ENCODE results near the gene TUBGCP6. TPM values are rescaled to one million over a fixed set of nuclear protein-coding genes. Genes with fewer than 3 reads are reported as not detected.

The TUBGCP6 gene
- total and polyA plus RNA-seq, 2 experiments from 2014 or later = 26.2 to 31.5 TPM

DNA sequence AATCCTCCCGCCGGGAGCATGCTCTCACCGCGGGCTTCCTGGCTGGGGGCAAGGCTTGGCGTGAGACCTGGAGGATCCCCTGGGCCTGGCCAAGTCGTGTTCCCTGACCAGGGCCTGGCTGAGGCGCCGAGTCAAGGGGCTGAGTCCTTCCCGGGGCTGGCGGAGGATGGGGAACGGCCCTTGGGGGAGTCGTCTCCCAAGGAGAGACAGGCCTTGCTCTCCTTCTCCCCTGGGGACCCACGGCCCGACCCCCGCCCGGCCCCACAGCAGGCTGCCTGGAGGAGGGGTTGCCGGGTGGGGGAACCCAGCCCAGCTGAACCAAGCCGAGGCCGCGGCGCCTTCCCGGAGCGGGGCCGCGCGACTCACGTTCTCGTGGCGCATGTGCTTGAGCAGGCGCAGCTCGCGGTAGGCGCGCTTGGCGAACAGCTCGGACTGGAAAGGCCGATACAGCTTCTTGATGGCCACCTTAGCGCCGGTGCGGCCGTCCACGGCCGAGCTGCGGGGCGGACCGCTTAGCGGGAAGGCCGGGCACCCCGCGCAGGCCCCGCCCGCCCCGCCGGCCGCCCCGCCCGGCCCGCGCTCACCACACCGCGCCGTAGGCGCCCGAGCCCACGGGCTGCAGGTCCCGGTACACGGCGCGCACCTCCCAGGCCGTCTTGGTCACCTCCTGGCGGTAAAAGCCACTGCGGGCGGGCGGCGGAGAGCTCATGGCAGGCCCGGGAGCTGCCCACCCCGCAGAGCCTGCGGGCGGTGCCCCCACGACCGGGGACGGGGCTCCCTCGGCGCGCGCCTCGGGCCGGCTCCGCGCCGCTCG, 16.2 kb upstream of the TUBGCP6 start:
- peak overlapping the region; percentile 26 for H3K4me3 ChIP-seq
- no peaks in the 10 kb centered on the region for H3K79me2 ChIP-seq
- peak overlapping the region; percentile 19 for H2AFZ ChIP-seq
- peak; percentile 74 for DNase-seq (ENCODE audit: low spot score)
- peak overlapping the region; percentile 93 for H3K4me2 ChIP-seq
- H3K4me1 ChIP-seq (ENCODE audit: insufficient read depth) = no peaks in the 10 kb centered on the region
- no peaks in the 10 kb centered on the region for H4K20me1 ChIP-seq (ENCODE audit: insufficient read depth, poor library complexity, severe bottlenecking)
- no peaks in the 10 kb centered on the region for H3K9me2 ChIP-seq (replicated peaks; ENCODE audit: insufficient read depth)
- no peaks in the 10 kb centered on the region for H3K9me3 ChIP-seq (ENCODE audit: low read depth)
- H3K27me3 ChIP-seq = peaks cover 6% of the 10 kb centered on the region
- TF ChIP-seq, protein P1, sequence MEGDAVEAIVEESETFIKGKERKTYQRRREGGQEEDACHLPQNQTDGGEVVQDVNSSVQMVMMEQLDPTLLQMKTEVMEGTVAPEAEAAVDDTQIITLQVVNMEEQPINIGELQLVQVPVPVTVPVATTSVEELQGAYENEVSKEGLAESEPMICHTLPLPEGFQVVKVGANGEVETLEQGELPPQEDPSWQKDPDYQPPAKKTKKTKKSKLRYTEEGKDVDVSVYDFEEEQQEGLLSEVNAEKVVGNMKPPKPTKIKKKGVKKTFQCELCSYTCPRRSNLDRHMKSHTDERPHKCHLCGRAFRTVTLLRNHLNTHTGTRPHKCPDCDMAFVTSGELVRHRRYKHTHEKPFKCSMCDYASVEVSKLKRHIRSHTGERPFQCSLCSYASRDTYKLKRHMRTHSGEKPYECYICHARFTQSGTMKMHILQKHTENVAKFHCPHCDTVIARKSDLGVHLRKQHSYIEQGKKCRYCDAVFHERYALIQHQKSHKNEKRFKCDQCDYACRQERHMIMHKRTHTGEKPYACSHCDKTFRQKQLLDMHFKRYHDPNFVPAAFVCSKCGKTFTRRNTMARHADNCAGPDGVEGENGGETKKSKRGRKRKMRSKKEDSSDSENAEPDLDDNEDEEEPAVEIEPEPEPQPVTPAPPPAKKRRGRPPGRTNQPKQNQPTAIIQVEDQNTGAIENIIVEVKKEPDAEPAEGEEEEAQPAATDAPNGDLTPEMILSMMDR (IDR thresholded peaks at IDR 0.05; ENCODE audit: poor library complexity) = no peak
- TF ChIP-seq EZH2phosphoT487 (IDR thresholded peaks at IDR 0.05; ENCODE audit: low read depth, severe bottlenecking, unreplicated experiment) (no peak), EZH2 (IDR thresholded peaks at IDR 0.05; ENCODE audit: borderline replicate concordance) (no peak)
- WGBS (ENCODE audit: low lambda C conversion rate, missing lambda C conversion rate) = under 1% methylated on average over 50 of the region's 92 CpGs
- no peaks in the 10 kb centered on the region for H3K36me3 ChIP-seq (replicated peaks; ENCODE audit: insufficient read depth, low read depth)
- peak overlapping the region; percentile 53 for H3K27ac ChIP-seq

DNA sequence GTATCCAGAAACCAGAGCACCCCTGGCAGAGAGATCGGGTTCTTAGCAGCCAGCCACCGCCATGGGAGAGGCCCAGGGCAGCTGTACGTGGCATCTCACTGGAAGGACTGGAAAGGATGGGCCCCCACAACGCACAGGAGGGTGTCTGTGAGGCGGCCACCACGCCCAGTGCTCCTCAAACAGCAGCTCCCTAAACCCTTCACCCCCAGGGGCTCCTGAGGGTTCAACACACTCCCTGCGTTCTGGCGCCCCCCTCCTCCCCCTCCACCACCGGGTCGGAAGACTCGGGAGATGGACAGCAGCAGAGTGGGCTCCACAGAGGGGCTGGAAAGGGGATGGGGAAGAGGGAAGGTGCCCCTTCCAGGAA, 15.6 kb upstream of the TUBGCP6 start:
- Histone ChIP-seq H3K79me2 (no peaks in the 10 kb centered on the region), H3K9me2 (replicated peaks; ENCODE audit: insufficient read depth) (no peaks in the 10 kb centered on the region), H3K4me3 (peak overlapping the region; percentile 26), H3K27me3 (peaks cover 6% of the 10 kb centered on the region), H3K36me3 (replicated peaks; ENCODE audit: insufficient read depth, low read depth) (no peaks in the 10 kb centered on the region), H3K4me1 (ENCODE audit: insufficient read depth) (no peaks in the 10 kb centered on the region), H3K27ac (no peak overlapping the region), H4K20me1 (ENCODE audit: insufficient read depth, poor library complexity, severe bottlenecking) (no peaks in the 10 kb centered on the region), H2AFZ (peak overlapping the region; percentile 19), H3K9me3 (ENCODE audit: low read depth) (no peaks in the 10 kb centered on the region), H3K4me2 (peak overlapping the region; percentile 93)
- DNase-seq (ENCODE audit: low spot score) = no peak
- WGBS (ENCODE audit: low lambda C conversion rate, missing lambda C conversion rate) = 31% methylated on average over 8 of the region's 11 CpGs
- TF ChIP-seq EZH2phosphoT487 (IDR thresholded peaks at IDR 0.05; ENCODE audit: low read depth, severe bottlenecking, unreplicated experiment) = no peak
- TF ChIP-seq, protein P1 (IDR thresholded peaks at IDR 0.05; ENCODE audit: poor library complexity) = no peak
- TF ChIP-seq EZH2 (IDR thresholded peaks at IDR 0.05; ENCODE audit: borderline replicate concordance) = no peak

DNA sequence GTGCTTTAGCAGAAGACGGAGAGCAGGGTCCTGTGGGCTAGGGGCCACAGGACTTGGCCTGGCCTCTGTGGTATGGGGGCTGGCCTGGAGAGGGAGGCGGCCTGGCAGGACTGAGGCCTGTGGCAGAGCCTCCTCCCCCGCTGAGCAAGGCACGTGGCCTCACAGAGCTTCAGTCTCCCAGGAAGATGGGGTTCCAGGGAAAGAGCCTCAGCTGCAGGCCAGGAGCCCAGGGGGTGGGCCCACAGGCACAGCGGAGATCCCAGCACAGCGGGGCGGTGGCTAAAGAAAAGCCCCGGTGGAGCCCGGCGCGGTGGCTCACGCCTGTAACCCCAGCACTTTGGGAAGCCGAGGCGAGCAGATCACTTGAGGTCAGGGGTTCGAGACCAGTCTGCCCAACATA, 14.5 kb upstream of the TUBGCP6 start:
- WGBS (ENCODE audit: low lambda C conversion rate, missing lambda C conversion rate) = 95% methylated on average over 14 of the region's 15 CpGs
- H3K9me3 ChIP-seq (ENCODE audit: low read depth) = no peaks in the 10 kb centered on the region
- H3K36me3 ChIP-seq (replicated peaks; ENCODE audit: insufficient read depth, low read depth) = no peaks in the 10 kb centered on the region
- DNase-seq (ENCODE audit: low spot score) = no peak
- H3K4me1 ChIP-seq (ENCODE audit: insufficient read depth) = no peaks in the 10 kb centered on the region
- no peak overlapping the region for H2AFZ ChIP-seq
- no peaks in the 10 kb centered on the region for H3K9me2 ChIP-seq (replicated peaks; ENCODE audit: insufficient read depth)
- H4K20me1 ChIP-seq (ENCODE audit: insufficient read depth, poor library complexity, severe bottlenecking) = no peaks in the 10 kb centered on the region
- H3K79me2 ChIP-seq = no peaks in the 10 kb centered on the region
- TF ChIP-seq EZH2phosphoT487 (IDR thresholded peaks at IDR 0.05; ENCODE audit: low read depth, severe bottlenecking, unreplicated experiment) (no peak), EZH2 (IDR thresholded peaks at IDR 0.05; ENCODE audit: borderline replicate concordance) (no peak)
- TF ChIP-seq, protein P1 (IDR thresholded peaks at IDR 0.05; ENCODE audit: poor library complexity) = no peak
- H3K4me3 ChIP-seq = no peak overlapping the region
- H3K4me2 ChIP-seq = no peak overlapping the region
- H3K27ac ChIP-seq = no peak overlapping the region
- H3K27me3 ChIP-seq = peaks cover 6% of the 10 kb centered on the region

Measured in hepatocyte (in vitro differentiated cells).